Measurements from ENCODE around the gene MANSC4.
A peak's percentile ranks its signal among the peaks of the same experiment; 100 is the strongest.

Gene MANSC4

DNA sequence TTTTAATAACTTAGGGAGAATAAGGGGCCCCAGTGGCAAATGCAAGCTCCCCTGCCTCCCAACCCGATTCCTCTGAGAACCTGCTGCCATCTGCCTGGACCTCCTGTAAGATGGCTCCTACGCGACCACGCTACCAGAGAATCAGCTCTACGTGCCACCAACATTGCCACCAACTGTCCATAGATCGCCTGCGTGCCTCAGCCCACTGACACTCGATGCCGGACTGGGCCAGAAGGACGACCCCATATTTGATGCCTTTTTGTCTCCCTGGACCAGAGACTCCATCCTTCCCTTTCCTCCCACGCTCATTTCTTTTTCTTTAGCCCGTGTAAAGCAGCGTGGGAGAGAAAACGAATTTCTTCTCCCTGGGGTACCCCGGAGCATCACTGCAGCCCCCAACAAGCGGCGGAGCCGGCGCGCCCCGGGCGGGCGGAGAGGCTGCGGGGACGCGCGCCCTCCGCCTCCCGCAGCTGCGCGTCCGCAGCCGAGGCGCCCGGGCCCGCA, 568 bp downstream of the MANSC4 start:
- peak overlapping the region; percentile 90 for H3K4me3 ChIP-seq (ENCODE audit: control insufficient read depth, low read depth, low read length)
- DNase-seq (ENCODE audit: low read depth), result no peak

DNA sequence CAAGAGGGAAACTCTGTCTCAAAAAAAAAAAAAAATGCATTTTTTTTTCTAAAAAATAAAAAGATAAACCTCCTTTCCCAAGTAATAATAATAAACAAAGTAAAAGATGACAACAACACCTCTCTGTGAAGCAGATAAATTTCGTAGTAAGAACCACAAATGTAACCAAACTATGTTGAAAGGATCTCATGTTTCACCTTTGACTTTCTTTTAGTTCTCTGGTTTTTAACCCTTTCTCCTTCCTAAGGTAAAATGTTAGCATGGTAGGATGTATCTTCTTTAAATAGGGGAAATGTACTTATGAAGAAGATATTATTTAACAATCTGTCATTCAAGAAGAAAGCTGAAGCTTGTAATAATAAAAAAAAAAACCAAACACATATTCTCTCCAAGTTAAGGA, 1.8 kb downstream of the MANSC4 start:
- TF ChIP-seq, protein P1, sequence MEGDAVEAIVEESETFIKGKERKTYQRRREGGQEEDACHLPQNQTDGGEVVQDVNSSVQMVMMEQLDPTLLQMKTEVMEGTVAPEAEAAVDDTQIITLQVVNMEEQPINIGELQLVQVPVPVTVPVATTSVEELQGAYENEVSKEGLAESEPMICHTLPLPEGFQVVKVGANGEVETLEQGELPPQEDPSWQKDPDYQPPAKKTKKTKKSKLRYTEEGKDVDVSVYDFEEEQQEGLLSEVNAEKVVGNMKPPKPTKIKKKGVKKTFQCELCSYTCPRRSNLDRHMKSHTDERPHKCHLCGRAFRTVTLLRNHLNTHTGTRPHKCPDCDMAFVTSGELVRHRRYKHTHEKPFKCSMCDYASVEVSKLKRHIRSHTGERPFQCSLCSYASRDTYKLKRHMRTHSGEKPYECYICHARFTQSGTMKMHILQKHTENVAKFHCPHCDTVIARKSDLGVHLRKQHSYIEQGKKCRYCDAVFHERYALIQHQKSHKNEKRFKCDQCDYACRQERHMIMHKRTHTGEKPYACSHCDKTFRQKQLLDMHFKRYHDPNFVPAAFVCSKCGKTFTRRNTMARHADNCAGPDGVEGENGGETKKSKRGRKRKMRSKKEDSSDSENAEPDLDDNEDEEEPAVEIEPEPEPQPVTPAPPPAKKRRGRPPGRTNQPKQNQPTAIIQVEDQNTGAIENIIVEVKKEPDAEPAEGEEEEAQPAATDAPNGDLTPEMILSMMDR (IDR thresholded peaks at IDR 0.05; ENCODE audit: control insufficient read depth, insufficient read depth, low read depth, low read length, missing control alignments), result no peak
- no peak for DNase-seq (ENCODE audit: low read depth)
- no peak overlapping the region for H3K4me3 ChIP-seq (ENCODE audit: control insufficient read depth, low read depth, low read length)

More for the DNA sequence above, 568 bp downstream of the MANSC4 start:
- TF ChIP-seq, protein P1 (IDR thresholded peaks at IDR 0.05; ENCODE audit: control insufficient read depth, insufficient read depth, low read depth, low read length, missing control alignments), result no peak

DNA sequence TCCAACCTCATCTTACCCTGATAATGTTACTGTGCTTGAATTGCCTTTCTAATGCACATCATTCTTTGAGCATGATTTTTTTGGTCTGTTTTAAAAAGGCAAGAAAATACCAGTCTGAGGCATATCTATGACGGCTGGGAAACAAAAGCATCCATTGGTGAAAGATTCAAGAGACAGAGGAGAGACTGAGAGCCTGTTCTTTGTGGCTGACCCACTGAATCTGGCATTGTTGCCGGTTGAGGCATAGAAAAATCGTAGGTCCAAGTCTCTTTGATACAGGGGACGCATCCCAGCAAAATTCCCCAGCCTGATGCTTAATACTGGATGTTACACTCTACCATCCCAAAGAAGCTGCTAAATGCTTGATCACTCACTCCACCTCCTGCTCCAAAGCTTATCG, 2.9 kb downstream of the MANSC4 start:
- H3K4me3 ChIP-seq (ENCODE audit: control insufficient read depth, low read depth, low read length), result no peak overlapping the region
- no peak for DNase-seq (ENCODE audit: low read depth)
- TF ChIP-seq, protein P1 (IDR thresholded peaks at IDR 0.05; ENCODE audit: control insufficient read depth, insufficient read depth, low read depth, low read length, missing control alignments), result no peak

DNA sequence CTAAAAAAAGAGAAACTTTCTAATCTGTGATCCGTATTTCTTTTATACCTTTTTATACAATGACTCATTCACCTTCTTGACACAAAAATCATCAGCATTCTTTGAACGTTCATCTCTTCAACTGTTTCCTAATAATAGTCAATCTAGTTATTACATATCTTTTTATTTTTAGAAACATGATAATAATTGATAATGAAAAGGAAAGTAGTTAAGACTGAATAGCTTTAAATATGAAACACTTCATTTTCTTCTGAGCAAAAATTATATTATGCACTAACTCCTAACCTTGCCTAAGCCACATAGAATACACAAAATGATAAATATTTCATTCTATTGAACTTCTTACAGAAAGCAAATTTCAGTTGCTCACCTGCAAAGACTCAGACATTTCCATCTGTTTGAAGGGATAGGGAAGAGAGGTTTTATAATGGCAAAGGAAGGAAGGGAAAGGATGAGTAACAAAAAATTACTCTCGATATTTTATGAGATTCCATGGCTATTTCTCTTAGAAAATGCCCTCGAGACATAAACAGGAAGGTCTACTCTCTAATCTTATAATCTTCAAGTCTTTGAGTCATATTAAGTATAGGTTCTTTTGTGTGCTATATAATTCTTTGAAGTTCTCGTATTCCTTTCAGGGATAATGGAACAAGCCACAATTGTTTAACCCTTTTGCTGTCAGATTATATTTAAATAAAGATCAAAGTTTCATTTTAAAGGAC, 7.5 kb downstream of the MANSC4 start:
- TF ChIP-seq, protein P1 (IDR thresholded peaks at IDR 0.05; ENCODE audit: control insufficient read depth, insufficient read depth, low read depth, low read length, missing control alignments), result no peak
- no peak for DNase-seq (ENCODE audit: low read depth)
- H3K4me3 ChIP-seq (ENCODE audit: control insufficient read depth, low read depth, low read length), result no peak overlapping the region

DNA sequence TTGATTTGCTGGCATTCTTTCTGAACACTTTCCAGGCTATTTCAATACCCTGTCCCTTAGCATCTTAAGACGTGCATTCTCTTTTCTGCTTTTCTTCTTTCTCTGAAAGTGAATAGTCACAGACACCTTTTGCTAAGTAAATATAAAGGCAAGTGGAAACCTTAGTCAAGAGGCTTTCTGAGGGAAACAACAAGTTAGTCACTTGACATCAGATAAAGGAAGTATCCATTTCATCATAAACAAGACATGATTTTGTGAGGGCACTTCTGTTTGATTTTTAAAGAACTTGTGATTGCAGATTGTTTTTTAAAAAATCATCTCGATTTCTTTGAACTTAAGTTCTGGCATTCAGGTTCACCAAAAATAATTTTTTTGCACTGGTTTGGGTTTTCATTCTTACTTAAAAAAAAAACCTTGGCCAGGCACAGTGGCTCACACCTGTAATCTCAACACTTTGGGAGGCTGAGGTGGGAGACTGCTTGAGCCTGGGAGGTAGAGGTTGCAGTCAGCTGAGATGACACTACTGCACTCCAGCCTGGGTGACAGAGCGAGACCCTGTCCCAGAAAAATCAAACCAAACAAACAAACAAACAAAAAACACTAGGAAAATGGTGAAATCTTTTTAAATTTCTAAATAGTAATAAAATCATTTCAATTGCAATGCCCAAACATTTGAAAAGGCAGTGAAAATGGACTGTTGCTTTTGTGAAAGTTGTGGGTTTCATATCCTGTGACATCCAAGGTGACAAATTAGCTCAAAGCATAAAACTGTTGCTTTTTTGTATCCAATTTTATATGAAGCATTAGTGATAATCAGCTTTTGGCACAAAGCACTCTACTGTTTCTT, 8.3 kb downstream of the MANSC4 start:
- no peak for DNase-seq (ENCODE audit: low read depth)
- H3K4me3 ChIP-seq (ENCODE audit: control insufficient read depth, low read depth, low read length), result no peak overlapping the region
- TF ChIP-seq, protein P1 (IDR thresholded peaks at IDR 0.05; ENCODE audit: control insufficient read depth, insufficient read depth, low read depth, low read length, missing control alignments), result no peak

DNA sequence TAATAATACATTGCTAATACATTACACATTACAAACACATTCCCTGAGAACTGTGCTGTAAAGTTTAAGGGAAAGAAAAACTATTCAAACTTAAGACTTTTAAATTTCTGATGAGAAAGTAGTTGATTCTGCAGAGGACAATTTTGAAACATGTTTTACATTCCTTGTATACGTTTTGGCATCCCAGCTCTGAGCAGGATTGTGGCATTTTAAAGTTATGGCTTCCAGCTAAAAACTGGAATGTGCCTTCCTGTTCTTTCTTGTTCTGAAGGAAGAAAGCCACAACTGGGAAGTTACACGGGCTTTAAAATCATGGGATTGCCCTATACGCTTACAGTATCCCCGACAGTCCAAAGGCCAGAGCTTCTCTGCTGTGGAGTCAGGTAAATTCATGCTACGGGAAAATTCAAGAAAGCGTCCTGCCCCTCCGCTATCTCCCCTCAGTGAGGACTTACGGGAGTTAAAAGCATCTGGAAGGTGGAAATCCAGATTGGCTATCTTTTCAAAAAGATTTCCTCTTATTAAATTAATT, 10.8 kb downstream of the MANSC4 start:
- no peak overlapping the region for H3K4me3 ChIP-seq (ENCODE audit: control insufficient read depth, low read depth, low read length)
- no peak for DNase-seq (ENCODE audit: low read depth)
- TF ChIP-seq, protein P1 (IDR thresholded peaks at IDR 0.05; ENCODE audit: control insufficient read depth, insufficient read depth, low read depth, low read length, missing control alignments), result no peak
